Colon (tissue), 2 donors: ENCODE measurements around the gene SLC34A3.

Source experiments
- FAIRE-seq: peaks from 2 replicates; lab custom pipeline; 2012; peaks lifted over from hg19 to GRCh38; lab: Jason Lieb, UNC
- donor health status: control.
- donor health status: control.

SLC34A3 gene

DNA sequence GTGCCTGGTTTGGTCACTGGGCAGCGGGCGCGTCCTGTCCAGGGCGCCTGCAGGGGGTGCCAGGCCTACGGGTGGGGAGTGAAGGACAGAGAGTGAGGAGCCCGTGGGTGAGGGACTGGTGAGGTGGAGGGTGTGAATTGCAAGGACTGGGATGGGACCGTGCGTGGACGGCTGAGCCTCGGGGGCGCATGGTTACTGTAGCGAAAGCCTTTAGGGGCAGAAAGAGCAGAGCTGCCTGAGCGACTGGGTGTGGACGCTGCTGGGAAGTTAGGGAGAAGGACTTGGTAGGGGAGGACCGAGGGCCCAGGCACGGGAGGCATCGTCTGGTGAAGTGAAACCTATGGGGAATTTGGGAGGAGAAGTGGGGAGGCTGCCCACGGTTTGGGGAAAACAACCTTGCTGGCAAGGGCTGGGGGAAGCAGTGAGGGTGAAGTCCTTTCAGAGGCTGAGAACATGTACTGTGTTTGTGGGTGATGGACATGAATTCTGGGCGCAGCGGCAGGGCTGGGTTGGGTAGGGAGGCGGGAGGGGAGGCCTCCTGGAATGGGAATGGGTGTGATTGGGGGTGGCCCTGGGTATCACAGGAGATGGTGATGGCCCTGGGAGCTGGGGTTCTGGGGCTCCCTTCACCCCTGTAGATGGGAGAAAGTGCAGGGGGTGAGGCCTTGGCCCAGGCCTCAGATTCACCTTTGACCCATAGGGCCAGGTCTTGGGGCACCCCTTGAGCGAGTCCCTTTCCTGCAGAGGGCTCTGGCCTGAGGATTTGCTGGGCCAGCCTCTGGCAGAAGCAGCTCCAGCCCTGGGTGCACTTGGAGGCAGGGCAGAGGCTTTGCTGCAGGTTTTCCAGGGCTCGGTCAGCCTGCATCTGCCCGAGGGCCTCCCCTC lies 45.1 kb downstream of the SLC34A3 start:
- no peak for FAIRE-seq

DNA sequence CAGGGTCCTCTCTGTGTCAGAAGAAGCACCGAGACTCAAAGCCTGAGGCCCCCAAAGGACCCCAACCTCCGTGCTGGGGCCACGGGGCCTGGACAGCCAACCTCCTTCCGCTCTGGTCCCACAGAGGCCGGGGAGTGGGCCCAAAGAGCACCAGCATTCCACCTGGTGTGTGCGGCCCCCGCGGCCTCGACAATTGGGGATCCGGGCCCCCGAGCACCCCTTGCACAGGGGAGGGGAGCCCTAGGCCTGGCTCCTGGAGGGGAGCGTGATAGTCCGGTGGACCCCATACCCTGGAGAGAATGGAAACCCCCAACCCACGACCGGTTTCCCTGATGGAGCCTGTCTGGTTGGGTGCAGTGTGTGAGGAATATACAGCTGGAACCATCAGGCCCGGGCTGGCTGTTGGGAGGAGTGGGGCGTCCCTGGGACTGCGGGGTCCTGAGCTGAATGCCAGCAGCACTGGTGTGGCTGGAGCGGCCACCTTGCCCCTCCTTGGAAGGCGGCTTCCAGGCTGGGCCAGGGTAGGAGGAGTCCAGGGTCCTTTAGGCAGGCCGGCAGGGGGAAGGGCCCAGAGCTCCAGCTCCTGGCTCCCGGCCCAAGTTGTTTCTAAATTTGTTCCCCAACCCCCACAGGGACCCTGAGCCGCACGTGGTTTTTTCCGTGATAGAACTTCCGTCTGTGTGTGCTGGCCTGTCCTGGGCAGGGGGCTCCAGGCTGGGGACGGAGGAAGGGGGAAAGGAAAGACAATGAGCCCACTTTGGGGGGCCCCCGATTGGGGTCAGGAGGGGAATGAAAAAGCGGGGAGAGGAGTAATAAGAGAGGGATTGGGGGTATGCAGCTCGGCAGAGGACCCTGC lies 46.0 kb downstream of the SLC34A3 start:
- no peak for FAIRE-seq

DNA sequence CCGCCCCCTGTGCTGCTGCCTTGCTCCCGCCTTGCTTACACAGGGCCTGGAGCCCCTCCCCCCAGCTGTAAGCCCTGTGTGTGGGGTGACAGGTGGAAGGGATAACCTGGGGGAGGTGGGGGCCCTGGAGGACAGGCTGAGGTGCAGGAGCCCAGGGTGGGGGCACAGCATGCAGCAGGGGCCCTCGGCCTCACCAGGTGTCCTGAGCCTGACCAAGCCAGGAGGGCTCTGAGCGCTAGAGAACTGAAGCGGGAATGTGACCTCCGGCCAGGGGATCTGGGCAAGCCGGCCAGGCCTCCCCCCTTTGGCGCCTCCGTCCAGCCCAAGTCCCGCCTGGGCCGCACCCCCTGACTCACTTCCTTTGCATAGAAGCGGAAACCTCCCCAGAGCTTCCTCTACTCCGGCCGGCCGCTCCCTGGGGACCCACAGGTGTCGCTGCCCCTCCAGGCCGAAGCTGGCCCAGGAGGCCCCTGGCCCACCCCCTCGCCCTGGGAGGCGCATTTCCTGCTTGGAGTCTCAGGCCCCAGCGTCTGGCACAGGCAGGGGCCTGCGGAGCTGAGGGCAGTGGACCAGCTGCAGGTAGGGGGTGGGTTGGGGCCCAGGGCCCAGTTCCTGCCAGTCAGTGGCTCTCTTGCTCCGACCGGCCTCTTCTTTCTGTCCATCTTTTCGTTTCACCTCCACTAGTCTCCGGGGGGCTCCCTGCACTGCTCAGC lies 46.8 kb downstream of the SLC34A3 start, which contains the start of gene TOR4A:
TSS of gene TOR4A (plus strand) at position 398 of the 713 bp plus-strand sequence. CDS start 964 bp downstream, outside the sequence.
- FAIRE-seq, result no peak

DNA sequence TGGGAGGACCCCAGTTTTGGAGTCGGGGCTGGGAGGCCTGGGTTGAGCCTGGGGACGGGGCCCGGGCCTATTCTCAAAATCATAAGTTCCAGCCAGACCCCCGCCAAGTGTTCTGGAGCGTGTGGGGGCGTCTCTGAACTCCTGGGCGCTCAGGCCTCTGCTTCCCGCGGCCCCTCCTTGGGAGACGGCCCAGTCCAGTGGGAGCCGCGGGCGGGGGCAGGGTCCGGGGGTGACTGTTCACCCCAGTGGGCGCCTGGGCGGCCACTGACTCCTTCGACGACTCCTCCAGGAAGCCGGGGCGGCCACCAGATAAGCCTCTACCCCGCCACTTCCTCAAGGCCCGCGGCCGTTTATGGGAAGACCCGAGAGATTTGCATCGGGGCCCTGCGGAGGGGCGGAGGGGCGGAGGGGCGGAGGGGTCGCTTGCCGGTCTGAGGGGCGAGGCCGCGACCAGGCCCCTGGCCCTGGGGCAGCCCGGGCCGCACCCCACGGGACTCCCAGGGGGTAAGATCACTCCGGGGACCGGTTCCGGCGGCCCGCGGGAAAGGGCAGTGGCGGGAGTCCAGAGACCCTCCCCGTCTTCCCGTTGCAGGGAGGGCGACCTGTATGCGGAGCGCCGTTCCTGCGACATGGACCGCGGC lies 47.5 kb downstream of the SLC34A3 start:
- no peak for FAIRE-seq

DNA sequence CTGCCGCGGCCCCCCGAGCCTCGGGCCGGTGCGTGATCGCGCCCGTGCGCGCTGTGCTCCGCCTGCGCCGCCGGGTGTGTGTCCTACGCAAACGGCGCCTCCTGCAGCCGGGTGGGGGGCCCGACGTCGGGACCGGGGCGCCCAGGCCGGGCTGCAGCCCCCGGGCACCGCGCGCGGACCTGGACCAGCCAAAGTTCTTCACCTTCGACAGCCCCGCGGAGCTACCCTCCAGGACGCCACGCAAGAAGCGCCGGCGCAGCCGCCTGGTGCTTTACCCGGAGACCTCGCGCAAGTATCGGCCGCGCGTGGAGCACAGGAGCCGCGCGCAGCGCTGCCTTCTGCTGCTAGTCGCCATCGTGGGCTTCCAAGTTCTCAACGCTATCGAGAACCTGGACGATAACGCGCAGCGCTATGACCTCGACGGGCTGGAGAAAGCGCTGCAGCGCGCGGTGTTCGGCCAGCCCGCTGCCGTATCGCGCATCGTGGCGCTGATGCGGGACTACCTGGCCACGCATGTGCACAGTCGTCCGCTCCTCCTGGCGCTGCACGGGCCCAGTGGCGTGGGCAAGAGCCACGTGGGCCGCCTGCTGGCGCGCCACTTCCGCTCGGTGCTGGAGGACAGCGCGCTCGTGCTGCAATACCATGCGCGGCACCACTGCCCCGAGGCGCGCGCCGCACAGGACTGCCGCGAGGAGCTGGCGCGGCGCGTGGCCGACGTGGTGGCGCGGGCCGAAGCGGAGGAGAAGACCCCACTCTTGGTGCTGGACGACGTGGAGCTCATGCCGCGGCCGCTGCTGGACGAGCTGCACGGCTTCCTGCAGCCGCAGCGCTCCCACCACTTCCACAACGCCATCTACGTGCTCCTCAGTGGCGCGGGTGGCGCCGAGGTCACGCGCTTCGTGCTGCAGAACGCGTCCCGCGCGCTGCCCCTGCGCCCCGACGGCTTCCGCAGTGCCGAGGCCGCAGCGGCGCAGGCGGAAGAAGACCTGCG lies 48.3 kb downstream of the SLC34A3 start:
- FAIRE-seq, result no peak

DNA sequence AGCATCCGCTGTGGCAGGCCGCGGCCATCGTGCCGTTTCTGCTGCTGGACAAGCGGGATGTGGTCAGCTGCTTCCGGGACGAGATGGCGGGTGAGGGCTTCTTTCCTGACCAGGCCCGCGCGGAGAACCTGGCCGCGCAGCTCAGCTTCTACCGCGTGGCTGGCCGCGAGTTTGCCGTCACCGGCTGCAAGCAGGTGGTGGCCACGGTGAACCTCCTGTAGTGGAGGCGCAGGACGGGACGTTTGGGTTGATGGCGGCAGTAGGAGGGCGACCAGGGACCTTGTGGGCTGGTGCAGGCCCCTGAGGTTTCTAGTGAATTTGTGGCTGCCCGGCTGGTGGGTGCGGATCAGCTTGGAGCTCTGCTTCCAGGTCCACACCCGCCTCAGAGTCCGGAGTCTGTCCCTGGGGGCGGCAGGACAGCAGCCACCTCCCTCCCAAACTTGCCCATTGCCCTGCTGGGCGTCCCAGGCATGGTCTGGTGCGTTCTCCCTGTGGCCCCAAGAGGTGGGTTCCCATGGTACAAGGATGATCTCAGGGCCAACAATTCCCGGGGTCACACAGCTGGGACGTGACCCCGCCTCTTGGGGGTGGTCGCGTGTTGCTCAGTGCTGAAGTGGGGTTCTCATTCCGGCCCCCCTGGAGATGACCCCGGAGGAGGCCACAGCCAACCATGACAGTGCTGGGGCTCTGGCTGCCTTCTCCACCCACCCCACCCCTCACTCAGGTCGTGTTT lies 49.2 kb downstream of the SLC34A3 start:
- no peak for FAIRE-seq

DNA sequence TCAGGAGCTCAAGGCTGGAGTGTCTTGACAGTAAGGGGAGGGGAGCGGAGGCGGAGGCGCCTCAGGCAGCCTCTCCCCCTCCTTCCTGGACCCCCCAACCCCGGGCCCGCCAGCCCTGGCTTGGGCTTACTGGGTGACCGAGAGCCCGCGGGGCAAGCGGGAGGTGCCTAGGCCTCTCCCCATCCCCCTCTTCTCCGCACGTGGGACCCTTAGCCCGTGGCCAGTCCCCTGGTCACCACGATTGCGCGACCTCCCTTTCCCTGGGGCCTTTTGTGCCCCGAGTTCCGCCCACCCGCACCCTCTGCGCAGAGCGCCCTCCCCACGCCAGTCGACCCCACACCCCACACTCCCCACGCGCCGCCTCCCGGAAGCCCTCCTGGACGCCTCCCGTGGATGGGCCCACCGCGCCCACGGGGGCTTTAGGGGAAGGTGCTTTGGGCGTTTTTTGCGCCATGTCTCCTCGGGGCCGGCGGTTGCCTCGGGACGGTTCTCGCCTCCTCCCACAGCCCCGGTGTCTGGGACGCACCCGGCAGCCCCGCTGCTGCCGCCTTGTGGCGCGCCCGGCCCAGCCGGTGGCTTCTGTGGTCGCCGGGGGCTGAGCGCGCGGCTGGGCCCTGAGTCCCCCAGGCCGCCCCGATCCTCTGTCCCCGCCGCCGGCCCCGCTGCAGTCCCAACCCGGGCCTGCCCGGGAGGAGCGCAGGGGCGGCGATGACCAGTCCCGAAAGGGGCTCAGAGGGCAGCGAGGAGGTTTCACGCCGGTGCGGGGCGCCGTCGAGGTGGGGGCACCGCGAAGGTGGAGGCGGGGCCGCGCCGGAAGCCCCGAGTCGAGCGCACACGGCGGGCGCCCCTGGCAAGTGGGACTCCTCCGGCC lies 50.0 kb downstream of the SLC34A3 start:
- no peak for FAIRE-seq

DNA sequence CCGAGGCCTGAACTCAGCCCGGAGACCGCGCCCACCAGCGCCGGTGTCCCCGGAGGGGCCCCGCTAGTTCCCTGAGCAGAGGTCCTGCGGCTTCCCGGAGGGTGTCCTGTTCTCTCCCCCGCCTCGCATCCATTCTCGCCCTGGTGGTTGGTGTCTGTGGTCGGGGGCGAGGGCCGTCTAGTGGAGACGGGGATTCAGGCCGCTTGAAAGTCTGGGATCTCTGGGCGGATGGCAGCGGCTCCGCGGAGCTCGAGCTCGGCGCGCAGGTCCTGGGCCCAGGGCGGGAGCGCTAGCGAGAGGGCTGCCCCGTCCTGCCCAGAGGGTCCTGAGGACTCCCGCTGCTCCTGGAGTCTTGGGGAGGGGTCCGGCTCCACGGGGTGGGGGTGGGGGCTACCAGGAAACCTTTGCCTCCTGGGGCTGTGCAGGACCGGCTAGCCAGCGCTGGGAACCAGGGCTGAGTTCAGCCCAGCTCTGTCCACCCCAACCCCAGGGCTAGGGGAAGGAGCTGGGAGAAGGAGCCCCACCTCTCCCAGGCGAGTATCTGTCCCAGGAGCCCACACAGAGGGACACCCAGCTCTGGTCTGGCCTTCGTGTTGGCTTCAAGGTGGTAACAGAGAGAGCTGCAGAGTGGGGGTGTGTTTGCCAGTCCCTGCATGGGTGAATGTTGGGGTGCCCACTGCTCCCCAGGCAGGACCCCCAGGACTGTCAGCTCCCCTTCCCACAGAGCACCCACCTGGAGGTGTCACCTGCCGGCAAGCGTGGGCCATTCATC lies 50.8 kb downstream of the SLC34A3 start:
- no peak for FAIRE-seq
